Mesendoderm (in vitro differentiated cells): ENCODE data around the gene SCAMP2.

Experiments
- DNase-seq: peaks from one replicate; pipeline ENCODE4 v3.0.0; 2013
- H2AK5ac ChIP-seq: 2 replicates; pipeline ENCODE4 v1.6.1; 2013; ENCODE audit warnings: low read length, inconsistent platforms
- H2BK120ac ChIP-seq: 2 replicates; pipeline ENCODE4 v1.6.1; 2013; ENCODE audit warnings: low read depth, mild to moderate bottlenecking, low read length, moderate library complexity, mixed read lengths
- H2BK15ac ChIP-seq: replicated peaks from 2 replicates; pipeline ENCODE4 v1.6.1; 2013; ENCODE audit warnings: low read depth, mild to moderate bottlenecking, moderate library complexity
- H2BK5ac ChIP-seq: 2 replicates; pipeline ENCODE4 v1.6.1; 2013; ENCODE audit warnings: low read length, inconsistent platforms
- H3K18ac ChIP-seq: 2 replicates; pipeline ENCODE4 v1.6.1; 2013; ENCODE audit warnings: mild to moderate bottlenecking, low read length, mixed read lengths
- H3K23ac ChIP-seq: one replicate; pipeline ENCODE4 v1.6.1; 2013; ENCODE audit warnings: low read length
- H3K27ac ChIP-seq: 2 replicates; pipeline ENCODE4 v1.5.1; 2013; ENCODE audit warnings: low read depth, mild to moderate bottlenecking, inconsistent platforms, low read length, moderate library complexity
- H3K27me3 ChIP-seq: 2 replicates; pipeline ENCODE4 v1.6.1; 2013; ENCODE audit warnings: low read length, control low read depth, mild to moderate bottlenecking, inconsistent platforms; ENCODE audit not compliant: insufficient read depth, poor library complexity
- H3K36me3 ChIP-seq: 2 replicates; pipeline ENCODE4 v1.6.1; 2013; ENCODE audit warnings: low read length, inconsistent platforms; ENCODE audit not compliant: control insufficient read depth, insufficient read depth
- H3K4ac ChIP-seq: one replicate; pipeline ENCODE4 v1.6.1; 2013; ENCODE audit warnings: low read depth, mild to moderate bottlenecking, low read length, moderate library complexity
- H3K4me1 ChIP-seq: 2 replicates; pipeline ENCODE4 v1.6.1; 2013; ENCODE audit warnings: low read depth, low read length, inconsistent platforms; ENCODE audit not compliant: control insufficient read depth
- H3K4me2 ChIP-seq: 2 replicates; pipeline ENCODE4 v1.6.1; 2013; ENCODE audit warnings: low read length
- H3K4me3 ChIP-seq: 2 replicates; pipeline ENCODE4 v1.5.1; 2013; ENCODE audit warnings: mild to moderate bottlenecking, low read length
- H3K56ac ChIP-seq: one replicate; pipeline ENCODE4 v1.6.1; 2013; ENCODE audit warnings: low read length
- H3K79me1 ChIP-seq: 2 replicates; pipeline ENCODE4 v1.6.1; 2013; ENCODE audit warnings: low read length, inconsistent platforms
- H3K79me2 ChIP-seq: 2 replicates; pipeline ENCODE4 v1.6.1; 2013; ENCODE audit warnings: mild to moderate bottlenecking, low read length; ENCODE audit not compliant: control insufficient read depth, insufficient read depth
- H3K9ac ChIP-seq: 2 replicates; pipeline ENCODE4 v1.6.1; 2013; ENCODE audit warnings: low read length, inconsistent platforms
- H4K5ac ChIP-seq: one replicate; pipeline ENCODE4 v1.6.1; 2013; ENCODE audit warnings: low read length
- H4K8ac ChIP-seq: one replicate; pipeline ENCODE4 v1.6.1; 2013; ENCODE audit warnings: low read depth, mild to moderate bottlenecking, control low read depth, low read length, moderate library complexity
- WGBS: extraction: QIAGEN DNeasy Blood & Tissue Kit; methylation state at CpG from one replicate; pipeline ENCODE4 v1.1.7; 2013; ENCODE audit warnings: low lambda C conversion rate, missing lambda C conversion rate; ENCODE audit not compliant: insufficient coverage; ENCODE audit errors: extremely low coverage; 5-methylcytosine and 5-hydroxymethylcytosine counted together

The SCAMP2 gene

GRCh38 chr15:74884428-74885223, 11.5 kb upstream of the SCAMP2 start:
- no peak overlapping the region for H2BK5ac ChIP-seq
- H4K8ac ChIP-seq: no peak overlapping the region
- no peak overlapping the region for H3K4ac ChIP-seq
- H3K79me1 ChIP-seq: no peaks in the 10 kb centered on the region
- H3K4me3 ChIP-seq: no peak overlapping the region
- peaks cover 5% of the 10 kb centered on the region for H3K4me1 ChIP-seq
- H3K4me2 ChIP-seq: no peak overlapping the region
- no CpG with 5 or more reads among the region's 4 CpGs for WGBS
- no peak overlapping the region for H2BK15ac ChIP-seq
- no peak overlapping the region for H3K56ac ChIP-seq
- H3K23ac ChIP-seq: no peak overlapping the region
- no peak overlapping the region for H4K5ac ChIP-seq
- H3K36me3 ChIP-seq: no peaks in the 10 kb centered on the region
- no peak overlapping the region for H3K18ac ChIP-seq
- H2BK120ac ChIP-seq: no peak overlapping the region
- no peak overlapping the region for H3K9ac ChIP-seq
- H2AK5ac ChIP-seq: no peak overlapping the region
- peak; percentile 45 for DNase-seq
- no peaks in the 10 kb centered on the region for H3K79me2 ChIP-seq
- H3K27ac ChIP-seq: no peak overlapping the region
- no peaks in the 10 kb centered on the region for H3K27me3 ChIP-seq

- no peak overlapping the region for H4K8ac ChIP-seq
- no peak overlapping the region for H3K56ac ChIP-seq
- H3K4me1 ChIP-seq: no peaks in the 10 kb centered on the region
- no CpG with 5 or more reads among the region's 6 CpGs for WGBS
- no peak overlapping the region for H2BK5ac ChIP-seq
- no peak overlapping the region for H3K18ac ChIP-seq
- no peak overlapping the region for H4K5ac ChIP-seq
- no peak overlapping the region for H2AK5ac ChIP-seq
- H2BK15ac ChIP-seq: no peak overlapping the region
- H3K9ac ChIP-seq: no peak overlapping the region
- H3K27me3 ChIP-seq: no peaks in the 10 kb centered on the region
- no peak overlapping the region for H2BK120ac ChIP-seq
- no peak overlapping the region for H3K27ac ChIP-seq
- no peak overlapping the region for H3K4me2 ChIP-seq
- no peak overlapping the region for H3K4ac ChIP-seq
- H3K79me1 ChIP-seq: no peaks in the 10 kb centered on the region
- no peaks in the 10 kb centered on the region for H3K79me2 ChIP-seq
- DNase-seq: peak; percentile 25
- no peak overlapping the region for H3K4me3 ChIP-seq
- no peaks in the 10 kb centered on the region for H3K36me3 ChIP-seq
- no peak overlapping the region for H3K23ac ChIP-seq
Measured at GRCh38 chr15:74882528-74882927, 9.4 kb upstream of the SCAMP2 start.

- Histone ChIP-seq H3K18ac (no peak overlapping the region), H3K9ac (no peak overlapping the region), H3K79me1 (no peaks in the 10 kb centered on the region), H3K27ac (no peak overlapping the region), H3K4me1 (no peaks in the 10 kb centered on the region), H3K36me3 (no peaks in the 10 kb centered on the region), H4K8ac (no peak overlapping the region), H3K23ac (no peak overlapping the region), H3K4ac (no peak overlapping the region), H2BK5ac (no peak overlapping the region), H2BK120ac (no peak overlapping the region), H2AK5ac (no peak overlapping the region), H3K79me2 (no peaks in the 10 kb centered on the region), H3K56ac (no peak overlapping the region), H4K5ac (no peak overlapping the region), H3K4me3 (no peak overlapping the region), H2BK15ac (no peak overlapping the region), H3K4me2 (no peak overlapping the region), H3K27me3 (no peaks in the 10 kb centered on the region)
- WGBS: no CpG with 5 or more reads among the region's 4 CpGs
- no peak for DNase-seq
Measured at GRCh38 chr15:74878273-74878672, 5.1 kb upstream of the SCAMP2 start.

GRCh38 chr15:74873756-74874424, 725 bp upstream of the SCAMP2 start:
- WGBS: no CpG with 5 or more reads among the region's 16 CpGs
- peaks cover 12% of the 10 kb centered on the region for H3K79me2 ChIP-seq
- H3K4me2 ChIP-seq: peak overlapping the region; percentile 43

GRCh38 chr15:74872702-74873035, 496 bp downstream of the SCAMP2 start:
- no peak overlapping the region for H3K4ac ChIP-seq
- H2BK120ac ChIP-seq: no peak overlapping the region
- H2BK5ac ChIP-seq: no peak overlapping the region
- no peak overlapping the region for H3K23ac ChIP-seq
- no peak overlapping the region for H3K18ac ChIP-seq
- H4K8ac ChIP-seq: no peak overlapping the region
- H3K4me1 ChIP-seq: peaks cover 2% of the 10 kb centered on the region
- H3K27me3 ChIP-seq: no peaks in the 10 kb centered on the region
- H3K27ac ChIP-seq: no peak overlapping the region
- H2BK15ac ChIP-seq: no peak overlapping the region
- H2AK5ac ChIP-seq: no peak overlapping the region
- DNase-seq: no peak
- H3K4me2 ChIP-seq: peak overlapping the region; percentile 42
- peak overlapping the region; percentile 79 for H3K4me3 ChIP-seq
- peaks cover 6% of the 10 kb centered on the region for H3K79me1 ChIP-seq
- H4K5ac ChIP-seq: no peak overlapping the region
- no CpG with 5 or more reads among the region's 11 CpGs for WGBS
- H3K56ac ChIP-seq: peak overlapping the region; percentile 90
- H3K9ac ChIP-seq: peak overlapping the region; percentile 37
- peaks cover 20% of the 10 kb centered on the region for H3K79me2 ChIP-seq
- no peaks in the 10 kb centered on the region for H3K36me3 ChIP-seq

More at GRCh38 chr15:74873756-74874424, 725 bp upstream of the SCAMP2 start:
- DNase-seq: peak; percentile 67
- H3K18ac ChIP-seq: no peak overlapping the region
- no peak overlapping the region for H3K27ac ChIP-seq
- H3K4me3 ChIP-seq: peak overlapping the region; percentile 1
- no peak overlapping the region for H3K23ac ChIP-seq
- peak overlapping the region; percentile 51 for H3K56ac ChIP-seq
- no peaks in the 10 kb centered on the region for H3K27me3 ChIP-seq
- no peaks in the 10 kb centered on the region for H3K36me3 ChIP-seq
- H4K5ac ChIP-seq: no peak overlapping the region
- peak overlapping the region; percentile 72 for H3K9ac ChIP-seq
- no peak overlapping the region for H2BK120ac ChIP-seq
- H2BK15ac ChIP-seq: no peak overlapping the region
- no peak overlapping the region for H4K8ac ChIP-seq
- H3K4me1 ChIP-seq: peaks cover 2% of the 10 kb centered on the region
- H2BK5ac ChIP-seq: no peak overlapping the region
- H3K4ac ChIP-seq: no peak overlapping the region
- H2AK5ac ChIP-seq: no peak overlapping the region
- H3K79me1 ChIP-seq: no peaks in the 10 kb centered on the region
